Mammary epithelial cell (primary cell): ENCODE data around the gene BSND.

ENCODE experiments used
- EZH2 ChIP-seq: IDR thresholded peaks from 2 replicates; pipeline ENCODE4 v1.6.1; 2012; ENCODE audit warnings: low read length, inconsistent platforms, borderline replicate concordance
- TF ChIP-seq, protein P1 (sequence below), 2 donors: IDR thresholded peaks in 1 of 2; conservative IDR thresholded peaks in 1 of 2; 2 replicates each; pipeline ENCODE4 v1.5.1; 2011 to 2012; ENCODE audit warnings: inconsistent platforms in 2 of 2, low read length in 2 of 2, mild to moderate bottlenecking in 2 of 2, control low read depth in 1 of 2, low read depth in 1 of 2; ENCODE audit not compliant: insufficient read depth in 1 of 2; ENCODE audit errors: extremely low read depth in 1 of 2

DNA sequence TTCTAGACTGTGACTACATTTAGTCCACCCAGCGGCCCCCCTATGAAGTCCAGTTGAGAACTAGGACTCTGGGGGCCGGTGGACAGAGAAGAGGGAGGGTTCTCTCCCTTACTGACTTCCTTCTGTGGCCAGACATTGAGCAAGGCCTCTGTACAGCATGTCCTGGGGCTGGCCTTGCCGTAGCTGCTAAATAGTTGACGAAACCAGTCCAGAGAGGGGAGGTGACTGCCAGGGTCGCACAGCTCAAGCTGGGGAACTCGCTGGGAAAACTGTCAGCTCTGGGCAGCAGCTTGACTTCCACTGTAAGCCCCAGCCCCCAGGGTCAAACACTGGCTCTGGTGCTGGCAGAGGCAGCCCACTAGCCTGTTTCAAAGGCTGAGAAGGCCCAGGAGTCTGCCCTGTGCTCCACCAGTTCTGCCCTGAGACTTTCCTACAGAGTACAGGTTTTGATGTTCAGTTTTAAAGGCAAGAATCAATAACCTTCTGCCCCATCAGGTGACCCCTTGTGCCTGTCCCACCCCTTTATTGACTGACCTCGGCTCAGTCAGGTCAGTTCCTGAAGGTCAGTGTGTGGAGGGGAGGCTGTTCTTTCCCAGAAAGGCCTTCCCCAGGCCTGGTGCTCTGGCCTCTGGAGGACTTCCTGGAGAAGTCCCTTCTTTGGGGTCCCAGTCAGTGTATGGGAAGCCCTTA is 54.7 kb downstream of the BSND start:
- TF ChIP-seq, protein P1, sequence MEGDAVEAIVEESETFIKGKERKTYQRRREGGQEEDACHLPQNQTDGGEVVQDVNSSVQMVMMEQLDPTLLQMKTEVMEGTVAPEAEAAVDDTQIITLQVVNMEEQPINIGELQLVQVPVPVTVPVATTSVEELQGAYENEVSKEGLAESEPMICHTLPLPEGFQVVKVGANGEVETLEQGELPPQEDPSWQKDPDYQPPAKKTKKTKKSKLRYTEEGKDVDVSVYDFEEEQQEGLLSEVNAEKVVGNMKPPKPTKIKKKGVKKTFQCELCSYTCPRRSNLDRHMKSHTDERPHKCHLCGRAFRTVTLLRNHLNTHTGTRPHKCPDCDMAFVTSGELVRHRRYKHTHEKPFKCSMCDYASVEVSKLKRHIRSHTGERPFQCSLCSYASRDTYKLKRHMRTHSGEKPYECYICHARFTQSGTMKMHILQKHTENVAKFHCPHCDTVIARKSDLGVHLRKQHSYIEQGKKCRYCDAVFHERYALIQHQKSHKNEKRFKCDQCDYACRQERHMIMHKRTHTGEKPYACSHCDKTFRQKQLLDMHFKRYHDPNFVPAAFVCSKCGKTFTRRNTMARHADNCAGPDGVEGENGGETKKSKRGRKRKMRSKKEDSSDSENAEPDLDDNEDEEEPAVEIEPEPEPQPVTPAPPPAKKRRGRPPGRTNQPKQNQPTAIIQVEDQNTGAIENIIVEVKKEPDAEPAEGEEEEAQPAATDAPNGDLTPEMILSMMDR (conservative IDR thresholded peaks at IDR 0.05 in 1 of 2, IDR thresholded peaks at IDR 0.05 in 1 of 2; ENCODE audit: extremely low read depth in 1 of 2, insufficient read depth in 1 of 2, low read depth in 1 of 2, low read length in 2 of 2), result no peak
- no peak for TF ChIP-seq EZH2
